H1 (cell line): ENCODE data around the gene ULK2. TPM values are rescaled to one million over a fixed set of nuclear protein-coding genes. Genes with fewer than 3 reads are reported as not detected.

Experiments used
- POLR2AphosphoS5 ChIP-seq: IDR thresholded peaks from 2 replicates; pipeline ENCODE4 v1.6.1; 2011; ENCODE audit warnings: low read depth, low read length
- RFX5 ChIP-seq: IDR thresholded peaks from 2 replicates; pipeline ENCODE4 v1.6.1; 2011; ENCODE audit warnings: low read depth, low read length, improper control_type of control experiment, borderline replicate concordance
- polyA plus RNA-seq, 7 experiments: library from polyadenylated mRNA; depleted of rRNA in 3 of 7; stranded (reverse) in 5 of 7; unstranded in 2 of 7; fragments of >200 nt in 5 of 7; fragments of 200-250 nt in 2 of 7; gene quantifications; 1 replicate in 5 of 7; 2 replicates in 1 of 7; 4 replicates in 1 of 7; pipeline versions ENCODE4 v1.2.1 to v1.2.3, GENCODE V29; 2011 to 2013; ENCODE audit warnings: missing spikeins in 2 of 7, mixed read lengths in 2 of 7
- total RNA-seq: library from RNA; stranded (reverse); fragmentation: NEBNext Ultra II Directional; extraction: Animal tissue kit (Norgen Biotek cat#: 25700); gene quantifications from 2 replicates; pipeline ENCODE4 v1.2.1, GENCODE V29; 2021

ULK2 gene
- total and polyA plus RNA-seq, 2 of the 8 experiments (the other 6 are each of a cell fraction or from before 2014, with no cell fraction given), result 5.3 to 9.8 TPM

DNA sequence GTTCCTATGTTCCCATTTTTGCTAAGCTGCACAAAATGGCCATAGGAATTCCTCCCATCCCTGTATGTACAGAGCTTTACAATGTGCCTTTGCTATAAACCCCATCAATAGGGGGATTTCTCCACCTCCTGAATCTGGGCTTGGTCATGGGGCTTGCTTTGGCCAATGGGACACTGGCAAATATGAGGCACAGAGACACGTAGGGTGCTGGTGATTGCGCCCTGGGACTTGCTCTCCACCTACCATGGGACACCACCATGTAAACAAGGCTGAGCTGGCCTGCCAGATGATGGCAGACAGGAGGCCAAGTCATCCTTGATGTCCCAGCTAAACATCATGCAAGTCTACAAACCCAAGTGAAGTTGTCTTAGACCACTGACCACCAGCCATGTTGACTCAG lies 104.3 kb downstream of the ULK2 start (continued):
- TF ChIP-seq RFX5 (no peak), POLR2AphosphoS5 (no peak)
- TF ChIP-seq, all 59 proteins: peak for 0
